ENCODE data around the gene SH3RF1. TPM values are rescaled to one million over a fixed set of nuclear protein-coding genes. Genes with fewer than 3 reads are reported as not detected.

Gene SH3RF1
- total RNA-seq, 1 experiment from 2014 or later = 11.5 TPM

- ATAC-seq = no peak
- POLR2A ChIA-PET = no interaction called here
- Histone ChIP-seq H3K4me3 (ENCODE audit: low read depth in 2 of 2, low read length in 2 of 2) (peak overlapping the region in 1 of 2 experiments; percentile 20; a peak in 1 of 4 replicates), H3K36me3 (ENCODE audit: control insufficient read depth, insufficient read depth, low read length) (no peaks in the 10 kb centered on the region), H3K4me1 (ENCODE audit: control insufficient read depth, insufficient read depth, low read length) (peaks cover 37% of the 10 kb centered on the region), H3K27ac (ENCODE audit: low read length) (peak overlapping the region; percentile 51; the same call in 1 of the 2 replicates), H3K9me3 (ENCODE audit: control insufficient read depth, insufficient read depth, low read depth, low read length) (no peaks in the 10 kb centered on the region), H3K27me3 (ENCODE audit: control insufficient read depth, insufficient read depth, low read length) (no peaks in the 10 kb centered on the region)
- CTCF ChIA-PET = no interaction called here
- no peak for DNase-seq (ENCODE audit: low read depth, low spot score)
- TF ChIP-seq POLR2AphosphoS5 (IDR thresholded peaks at IDR 0.05; ENCODE audit: low read depth, low read length) (no peak), TCF7L2 (IDR thresholded peaks at IDR 0.05; ENCODE audit: low read depth, low read length) (no peak), CTCF (IDR thresholded peaks at IDR 0.05) (no peak)
- no TSS peak for BruUV-seq (replicated peaks)
- in situ Hi-C loops (cut with HindIII; ENCODE audit: low pct_unique_long_range_greater_than_20kb, low sequenced_read_pairs) (no loop called here), intact Hi-C loops (cut with micrococcal nuclease; ENCODE audit: unreplicated experiment) (no loop called here)
These were observed 19.2 kb downstream of the SH3RF1 start for GRCh38 chr4:169251291-169252235.

GRCh38 chr4:169250796-169251195 is 20.0 kb downstream of the SH3RF1 start:
- TF ChIP-seq CTCF (IDR thresholded peaks at IDR 0.05) = no peak
- TF ChIP-seq POLR2AphosphoS5 (IDR thresholded peaks at IDR 0.05; ENCODE audit: low read depth, low read length) = no peak
- no peak for TF ChIP-seq REST (IDR thresholded peaks at IDR 0.05; ENCODE audit: insufficient read depth in 1 of 2, low read depth in 2 of 2, low read length in 1 of 2)
- TF ChIP-seq TCF7L2 (IDR thresholded peaks at IDR 0.05; ENCODE audit: low read depth, low read length) = no peak
- no peak overlapping the region for H3K4me3 ChIP-seq (ENCODE audit: low read depth in 2 of 2, low read length in 2 of 2)
- H3K9me3 ChIP-seq (ENCODE audit: control insufficient read depth, insufficient read depth, low read depth, low read length) = no peaks in the 10 kb centered on the region
- no peak for DNase-seq (ENCODE audit: low read depth, low spot score)
- CTCF ChIA-PET = no interaction called here
- no TSS peak for BruUV-seq (replicated peaks)
- 0 out of 2 replicates have a peak, but pooled peaks have one; percentile 30 for ATAC-seq
- peak overlapping the region; percentile 48; the same call in 1 of the 2 replicates for H3K27ac ChIP-seq (ENCODE audit: low read length)
- no peaks in the 10 kb centered on the region for H3K36me3 ChIP-seq (ENCODE audit: control insufficient read depth, insufficient read depth, low read length)
- H3K4me1 ChIP-seq (ENCODE audit: control insufficient read depth, insufficient read depth, low read length) = peaks cover 37% of the 10 kb centered on the region
- in situ Hi-C loops (cut with HindIII; ENCODE audit: low pct_unique_long_range_greater_than_20kb, low sequenced_read_pairs) = no loop called here
- no peaks in the 10 kb centered on the region for H3K27me3 ChIP-seq (ENCODE audit: control insufficient read depth, insufficient read depth, low read length)
- intact Hi-C loops (cut with micrococcal nuclease; ENCODE audit: unreplicated experiment) = no loop called here
- POLR2A ChIA-PET = no interaction called here
